Measurements from ENCODE around the gene TMEM174.

Gene TMEM174

DNA sequence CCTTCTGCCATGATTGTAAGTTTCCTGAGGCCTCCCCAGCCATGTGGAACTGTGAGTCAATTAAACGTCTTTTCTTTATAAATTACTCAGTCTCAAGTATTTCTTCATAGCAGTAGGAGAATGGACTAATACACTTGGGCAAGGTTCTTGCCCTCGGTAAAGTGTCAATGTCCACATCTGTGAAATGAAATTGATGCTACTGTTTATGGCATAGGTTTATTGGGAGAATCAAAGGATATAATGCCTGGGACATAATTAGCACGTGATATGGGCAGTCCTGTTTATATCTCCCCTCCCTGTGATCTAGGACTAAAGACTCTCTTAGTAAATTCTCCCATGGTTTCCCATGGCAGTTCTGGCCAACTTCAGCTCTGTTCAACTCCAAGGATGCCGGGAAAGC lies 19.4 kb downstream of the TMEM174 start:
- H3K27ac Mint-ChIP-seq, result peak overlapping the region; percentile 77
- H3K36me3 Mint-ChIP-seq (ENCODE audit: low read depth), result no peaks in the 10 kb centered on the region
- H3K9me3 Mint-ChIP-seq, result no peaks in the 10 kb centered on the region
- no peak for DNase-seq
- peaks cover 42% of the 10 kb centered on the region for H3K4me1 Mint-ChIP-seq
- no peak overlapping the region for H3K4me3 Mint-ChIP-seq
- TF ChIP-seq, protein P1, sequence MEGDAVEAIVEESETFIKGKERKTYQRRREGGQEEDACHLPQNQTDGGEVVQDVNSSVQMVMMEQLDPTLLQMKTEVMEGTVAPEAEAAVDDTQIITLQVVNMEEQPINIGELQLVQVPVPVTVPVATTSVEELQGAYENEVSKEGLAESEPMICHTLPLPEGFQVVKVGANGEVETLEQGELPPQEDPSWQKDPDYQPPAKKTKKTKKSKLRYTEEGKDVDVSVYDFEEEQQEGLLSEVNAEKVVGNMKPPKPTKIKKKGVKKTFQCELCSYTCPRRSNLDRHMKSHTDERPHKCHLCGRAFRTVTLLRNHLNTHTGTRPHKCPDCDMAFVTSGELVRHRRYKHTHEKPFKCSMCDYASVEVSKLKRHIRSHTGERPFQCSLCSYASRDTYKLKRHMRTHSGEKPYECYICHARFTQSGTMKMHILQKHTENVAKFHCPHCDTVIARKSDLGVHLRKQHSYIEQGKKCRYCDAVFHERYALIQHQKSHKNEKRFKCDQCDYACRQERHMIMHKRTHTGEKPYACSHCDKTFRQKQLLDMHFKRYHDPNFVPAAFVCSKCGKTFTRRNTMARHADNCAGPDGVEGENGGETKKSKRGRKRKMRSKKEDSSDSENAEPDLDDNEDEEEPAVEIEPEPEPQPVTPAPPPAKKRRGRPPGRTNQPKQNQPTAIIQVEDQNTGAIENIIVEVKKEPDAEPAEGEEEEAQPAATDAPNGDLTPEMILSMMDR (IDR thresholded peaks at IDR 0.05), result no peak
- H3K27me3 Mint-ChIP-seq (ENCODE audit: low read depth, poor library complexity), result peaks cover 11% of the 10 kb centered on the region

GRCh38 chr5:73193592-73193991 lies 20.6 kb downstream of the TMEM174 start:
- Mint-ChIP-seq H3K27me3 (ENCODE audit: low read depth, poor library complexity) (peaks cover 16% of the 10 kb centered on the region), H3K4me3 (no peak overlapping the region), H3K4me1 (peaks cover 32% of the 10 kb centered on the region), H3K9me3 (no peaks in the 10 kb centered on the region), H3K36me3 (ENCODE audit: low read depth) (no peaks in the 10 kb centered on the region), H3K27ac (no peak overlapping the region)
- TF ChIP-seq, protein P1 (IDR thresholded peaks at IDR 0.05), result no peak
- DNase-seq, result no peak

GRCh38 chr5:73196201-73196600 lies 23.2 kb downstream of the TMEM174 start:
- peaks cover 32% of the 10 kb centered on the region for H3K27me3 Mint-ChIP-seq (ENCODE audit: low read depth, poor library complexity)
- H3K4me3 Mint-ChIP-seq, result no peak overlapping the region
- H3K4me1 Mint-ChIP-seq, result peaks cover 6% of the 10 kb centered on the region
- no peak for DNase-seq
- H3K27ac Mint-ChIP-seq, result no peak overlapping the region
- no peaks in the 10 kb centered on the region for H3K36me3 Mint-ChIP-seq (ENCODE audit: low read depth)
- peaks cover 6% of the 10 kb centered on the region for H3K9me3 Mint-ChIP-seq
- TF ChIP-seq, protein P1 (IDR thresholded peaks at IDR 0.05), result no peak

- Mint-ChIP-seq H3K27ac (no peak overlapping the region), H3K27me3 (ENCODE audit: low read depth, poor library complexity) (peaks cover 40% of the 10 kb centered on the region), H3K36me3 (ENCODE audit: low read depth) (no peaks in the 10 kb centered on the region), H3K4me3 (no peak overlapping the region), H3K9me3 (peaks cover 6% of the 10 kb centered on the region), H3K4me1 (peaks cover 9% of the 10 kb centered on the region)
- DNase-seq, result no peak
- TF ChIP-seq, protein P1 (IDR thresholded peaks at IDR 0.05), result no peak
These were observed 24.8 kb downstream of the TMEM174 start for GRCh38 chr5:73197637-73198257.

GRCh38 chr5:73198833-73199592 lies 26.0 kb downstream of the TMEM174 start:
- no peak overlapping the region for H3K4me3 Mint-ChIP-seq
- peaks cover 6% of the 10 kb centered on the region for H3K9me3 Mint-ChIP-seq
- H3K27me3 Mint-ChIP-seq (ENCODE audit: low read depth, poor library complexity), result peaks cover 40% of the 10 kb centered on the region
- H3K36me3 Mint-ChIP-seq (ENCODE audit: low read depth), result no peaks in the 10 kb centered on the region
- TF ChIP-seq, protein P1 (IDR thresholded peaks at IDR 0.05), result no peak
- peaks cover 18% of the 10 kb centered on the region for H3K4me1 Mint-ChIP-seq
- no peak for DNase-seq
- H3K27ac Mint-ChIP-seq, result no peak overlapping the region

Data from nephron progenitor cell (in vitro differentiated cells).